Stomach (tissue), 9 donors: ENCODE measurements around the gene IQUB. TPM values are rescaled to one million over a fixed set of nuclear protein-coding genes. Genes with fewer than 3 reads are reported as not detected.

ENCODE experiments used
- DNase-seq, 2 donors: peaks; one replicate each; pipeline versions ENCODE4 v3.0.0 to v3.0.0-alpha.2; 2013 to 2019
- H3K27ac ChIP-seq, 5 donors: fragments of 200-600 bp in 4 of 5; sonication (generic) in 4 of 5; one replicate each; pipeline ENCODE4 v1.5.1; 2013 to 2019; ENCODE audit warnings: mild to moderate bottlenecking in 1 of 5, moderate library complexity in 1 of 5
- H3K27me3 ChIP-seq, 3 donors: fragments of 200-600 bp; sonication (generic); one replicate each; pipeline ENCODE4 v1.5.1; 2017 to 2019; ENCODE audit warnings: mixed run types in 1 of 3
- H3K36me3 ChIP-seq, 4 donors: fragments of 200-600 bp; sonication (generic); 1 replicate in 3 of 4; 2 replicates in 1 of 4; pipeline ENCODE4 v1.5.1; 2016 to 2019
- H3K4me1 ChIP-seq, 4 donors: fragments of 200-600 bp; sonication (generic); one replicate each; pipeline ENCODE4 v1.5.1; 2016 to 2019
- H3K4me3 ChIP-seq, 4 donors: fragments of 200-600 bp; sonication (generic) in 3 of 4; one replicate each; pipeline ENCODE4 v1.5.1; 2016 to 2019; ENCODE audit warnings: mild to moderate bottlenecking in 1 of 4
- H3K9me3 ChIP-seq, 4 donors: fragments of 200-600 bp; sonication (generic); one replicate each; pipeline ENCODE4 v1.5.1; 2016 to 2019
- EP300 ChIP-seq: sonication (generic); formaldehyde crosslinking; IDR thresholded peaks from one replicate; pipeline ENCODE4 v1.6.1; 2017; ENCODE audit warnings: antibody characterized with exemption
- POLR2A ChIP-seq, 4 donors: fragments of 450-650 bp; IDR thresholded peaks; one replicate each; pipeline ENCODE4 v1.6.1; 2016; ENCODE audit warnings: antibody characterized with exemption in 4 of 4, control low read depth in 2 of 4, mild to moderate bottlenecking in 1 of 4, moderate library complexity in 1 of 4
- POLR2AphosphoS5 ChIP-seq, 3 donors: sonication (generic); formaldehyde crosslinking; IDR thresholded peaks; one replicate each; pipeline ENCODE4 v1.6.1; 2016; ENCODE audit warnings: antibody characterized with exemption in 3 of 3
- WGBS, 5 donors: extraction: QIAGEN DNeasy Blood & Tissue Kit in 3 of 5; methylation state at CpG; one replicate each; pipeline versions ENCODE4 v1.1.5 to v1.1.7; 2013 to 2018; 5-methylcytosine and 5-hydroxymethylcytosine counted together
- intact Hi-C: fragments of 100-400 bp; cut with DNase I; formaldehyde crosslinking; loops from one replicate; pipeline ENCODE4 v1.15.1; 2023; ENCODE audit warnings: low total_unique reads
- polyA plus RNA-seq, 3 donors: library from polyadenylated mRNA; stranded (reverse); fragments of 200-250 nt; gene quantifications; one replicate each; pipeline ENCODE4 v1.2.3, GENCODE V29; 2013
- total RNA-seq, 5 donors: library from RNA; depleted of rRNA; stranded (reverse); fragments of >200 nt; gene quantifications; one replicate each; pipeline versions ENCODE4 v1.1.0 to v1.2.3, GENCODE V29; 2014 to 2016
- TF ChIP-seq, protein P1 (sequence below), 7 experiments: fragments of 450-650 bp in 4 of 7; fragments of 200-600 bp in 3 of 7; sonication (generic) in 3 of 7; IDR thresholded peaks; one replicate each; pipeline ENCODE4 v1.5.1; 2016 to 2019; ENCODE audit warnings: antibody characterized with exemption in 7 of 7, control low read depth in 2 of 7, mild to moderate bottlenecking in 1 of 7
- donor health status: healthy with polysubstance abuse.
- donor health status: Bipolar disorder and iron deficiency.
- donor health status: healthy.

IQUB gene
- total and polyA plus RNA-seq, 8 donors: 0.05 to 2.7 (median 0.34) TPM; not detected in 4

GRCh38 chr7:123432601-123433000, 101.8 kb downstream of the IQUB start:
- Histone ChIP-seq H3K4me1 (no peaks in the 10 kb centered on the region), H3K27ac (no peak overlapping the region), H3K36me3 (no peaks in the 10 kb centered on the region), H3K4me3 (no peak overlapping the region), H3K27me3 (no peaks in the 10 kb centered on the region), H3K9me3 (peaks cover 0 to 5% (median 0%) of the 10 kb centered on the region in 4 donors)
- no peak for DNase-seq
- 20 to 48% (median 41%) methylated on average over 2 of the region's 2 CpGs for WGBS, 5 donors
- intact Hi-C loops: no loop called here
- TF ChIP-seq POLR2A (IDR thresholded peaks at IDR 0.05): no peak
- TF ChIP-seq POLR2AphosphoS5 (IDR thresholded peaks at IDR 0.05): no peak
- TF ChIP-seq EP300: no peak
- TF ChIP-seq, protein P1, sequence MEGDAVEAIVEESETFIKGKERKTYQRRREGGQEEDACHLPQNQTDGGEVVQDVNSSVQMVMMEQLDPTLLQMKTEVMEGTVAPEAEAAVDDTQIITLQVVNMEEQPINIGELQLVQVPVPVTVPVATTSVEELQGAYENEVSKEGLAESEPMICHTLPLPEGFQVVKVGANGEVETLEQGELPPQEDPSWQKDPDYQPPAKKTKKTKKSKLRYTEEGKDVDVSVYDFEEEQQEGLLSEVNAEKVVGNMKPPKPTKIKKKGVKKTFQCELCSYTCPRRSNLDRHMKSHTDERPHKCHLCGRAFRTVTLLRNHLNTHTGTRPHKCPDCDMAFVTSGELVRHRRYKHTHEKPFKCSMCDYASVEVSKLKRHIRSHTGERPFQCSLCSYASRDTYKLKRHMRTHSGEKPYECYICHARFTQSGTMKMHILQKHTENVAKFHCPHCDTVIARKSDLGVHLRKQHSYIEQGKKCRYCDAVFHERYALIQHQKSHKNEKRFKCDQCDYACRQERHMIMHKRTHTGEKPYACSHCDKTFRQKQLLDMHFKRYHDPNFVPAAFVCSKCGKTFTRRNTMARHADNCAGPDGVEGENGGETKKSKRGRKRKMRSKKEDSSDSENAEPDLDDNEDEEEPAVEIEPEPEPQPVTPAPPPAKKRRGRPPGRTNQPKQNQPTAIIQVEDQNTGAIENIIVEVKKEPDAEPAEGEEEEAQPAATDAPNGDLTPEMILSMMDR (IDR thresholded peaks at IDR 0.05): no peak

- H3K27ac ChIP-seq: no peak overlapping the region
Observed at GRCh38 chr7:123431075-123431614, 103.2 kb downstream of the IQUB start.

GRCh38 chr7:123425246-123425645, 109.1 kb downstream of the IQUB start:
- no peak for DNase-seq
- TF ChIP-seq, protein P1 (IDR thresholded peaks at IDR 0.05): no peak
- no peak for TF ChIP-seq EP300
- no peak for TF ChIP-seq POLR2AphosphoS5 (IDR thresholded peaks at IDR 0.05)
- no peak for TF ChIP-seq POLR2A (IDR thresholded peaks at IDR 0.05)
- no peak overlapping the region for H3K4me3 ChIP-seq
- intact Hi-C loops: no loop called here
- H3K27ac ChIP-seq: no peak overlapping the region
- H3K27me3 ChIP-seq: no peaks in the 10 kb centered on the region
- H3K4me1 ChIP-seq: no peaks in the 10 kb centered on the region
- H3K36me3 ChIP-seq: no peaks in the 10 kb centered on the region
- H3K9me3 ChIP-seq: peaks cover 0 to 20% (median 9%) of the 10 kb centered on the region in 4 donors

More at GRCh38 chr7:123431075-123431614, 103.2 kb downstream of the IQUB start:
- WGBS, 5 donors: 82 to 84% (median 83%) methylated on average over 5 of the region's 5 CpGs
- no peak for DNase-seq
- Histone ChIP-seq H3K4me1 (no peaks in the 10 kb centered on the region), H3K36me3 (no peaks in the 10 kb centered on the region), H3K4me3 (no peak overlapping the region), H3K27me3 (no peaks in the 10 kb centered on the region), H3K9me3 (peaks cover 0 to 5% (median 0%) of the 10 kb centered on the region in 4 donors)
- TF ChIP-seq, protein P1 (IDR thresholded peaks at IDR 0.05): no peak
- no peak for TF ChIP-seq EP300
- TF ChIP-seq POLR2AphosphoS5 (IDR thresholded peaks at IDR 0.05): no peak
- TF ChIP-seq POLR2A (IDR thresholded peaks at IDR 0.05): no peak
- intact Hi-C loops: no loop called here

DNA sequence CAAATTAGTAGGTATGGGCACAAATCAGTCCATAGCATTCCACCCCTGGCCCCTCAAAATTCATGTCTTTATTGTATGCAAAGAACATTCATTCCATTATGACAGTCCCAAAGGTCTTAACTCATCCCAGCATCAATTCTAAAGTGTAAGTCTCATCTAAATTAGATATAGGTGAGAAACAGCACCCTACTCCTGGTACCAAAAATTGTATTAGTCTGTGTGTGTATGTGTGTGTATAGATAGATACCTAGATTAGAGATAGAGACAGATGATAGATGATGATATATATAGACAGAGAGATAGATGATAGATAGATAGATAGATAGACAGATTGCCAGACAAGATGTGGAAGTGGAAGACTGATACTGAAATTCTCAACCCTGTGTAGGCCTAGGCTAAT, 109.9 kb downstream of the IQUB start:
- Histone ChIP-seq H3K9me3 (peaks cover 0 to 20% (median 7%) of the 10 kb centered on the region in 4 donors), H3K36me3 (no peaks in the 10 kb centered on the region), H3K27ac (no peak overlapping the region), H3K4me1 (no peaks in the 10 kb centered on the region), H3K4me3 (no peak overlapping the region), H3K27me3 (no peaks in the 10 kb centered on the region)
- no peak for TF ChIP-seq EP300
- TF ChIP-seq, protein P1 (IDR thresholded peaks at IDR 0.05): no peak
- TF ChIP-seq POLR2AphosphoS5 (IDR thresholded peaks at IDR 0.05): no peak
- no peak for TF ChIP-seq POLR2A (IDR thresholded peaks at IDR 0.05)
- intact Hi-C loops: no loop called here
- DNase-seq: no peak
